Measurements from ENCODE around the gene CHMP5. TPM values are rescaled to one million over a fixed set of nuclear protein-coding genes. Genes with fewer than 3 reads are reported as not detected.

Gene CHMP5
- 60.5 and 65.9 TPM in 2 replicates for total RNA-seq (2014; rRNA removed; shearing (Covaris generic))

GRCh38 chr9:33264473-33265177 is at the start of gene CHMP5, which contains the start of gene BAG1:
Gene CHMP5, plus strand, starts transcription at chr9:33265049. Its CDS starts 30 bp downstream, at chr9:33265079.
Gene BAG1, minus strand, starts transcription at chr9:33264708.
- Histone ChIP-seq H3K4me3 (peak within 1 kb of the TSS; percentile 75), H3K36me3 (peaks cover 19% of the 10 kb centered on the region), H3K9me3 (replicated peaks) (no peaks in the 10 kb centered on the region), H3K27ac (peak within 1 kb of the TSS; percentile 50), H3K27me3 (replicated peaks) (no peaks in the 10 kb centered on the region), H3K4me1 (replicated peaks) (peaks cover 6% of the 10 kb centered on the region)
- DNase-seq (ENCODE audit: low read depth in 1 of 2, low spot score in 2 of 2), result peak; percentile 93 to 97

GRCh38 chr9:33220681-33221567 is 43.9 kb upstream of the CHMP5 start:
- no peaks in the 10 kb centered on the region for H3K27me3 ChIP-seq (replicated peaks)
- H3K36me3 ChIP-seq, result no peaks in the 10 kb centered on the region
- no peak overlapping the region for H3K27ac ChIP-seq
- H3K4me3 ChIP-seq, result no peak overlapping the region
- H3K9me3 ChIP-seq (replicated peaks), result no peaks in the 10 kb centered on the region
- no peak for DNase-seq (ENCODE audit: low read depth in 1 of 2, low spot score in 2 of 2)
- no peaks in the 10 kb centered on the region for H3K4me1 ChIP-seq (replicated peaks)

- DNase-seq (ENCODE audit: low read depth in 1 of 2, low spot score in 2 of 2), result no peak
- Histone ChIP-seq H3K36me3 (no peaks in the 10 kb centered on the region), H3K4me3 (no peak overlapping the region), H3K27ac (no peak overlapping the region), H3K4me1 (replicated peaks) (no peaks in the 10 kb centered on the region), H3K27me3 (replicated peaks) (no peaks in the 10 kb centered on the region), H3K9me3 (replicated peaks) (no peaks in the 10 kb centered on the region)
These were observed 43.3 kb upstream of the CHMP5 start for GRCh38 chr9:33221568-33221884.

GRCh38 chr9:33222031-33222430 is 42.8 kb upstream of the CHMP5 start:
- H3K9me3 ChIP-seq (replicated peaks), result no peaks in the 10 kb centered on the region
- no peak overlapping the region for H3K4me3 ChIP-seq
- no peak for DNase-seq (ENCODE audit: low read depth in 1 of 2, low spot score in 2 of 2)
- no peak overlapping the region for H3K27ac ChIP-seq
- H3K36me3 ChIP-seq, result no peaks in the 10 kb centered on the region
- no peaks in the 10 kb centered on the region for H3K4me1 ChIP-seq (replicated peaks)
- no peaks in the 10 kb centered on the region for H3K27me3 ChIP-seq (replicated peaks)

GRCh38 chr9:33223696-33224095 is 41.2 kb upstream of the CHMP5 start:
- no peak for DNase-seq (ENCODE audit: low read depth in 1 of 2, low spot score in 2 of 2)
- no peak overlapping the region for H3K27ac ChIP-seq
- no peak overlapping the region for H3K4me3 ChIP-seq
- no peaks in the 10 kb centered on the region for H3K36me3 ChIP-seq
- no peaks in the 10 kb centered on the region for H3K9me3 ChIP-seq (replicated peaks)
- no peaks in the 10 kb centered on the region for H3K4me1 ChIP-seq (replicated peaks)
- no peaks in the 10 kb centered on the region for H3K27me3 ChIP-seq (replicated peaks)

GRCh38 chr9:33225319-33226147 is 39.3 kb upstream of the CHMP5 start:
- DNase-seq (ENCODE audit: low read depth in 1 of 2, low spot score in 2 of 2), result peak in 1 of 2 experiments; percentile 49
- no peak overlapping the region for H3K27ac ChIP-seq

GRCh38 chr9:33227008-33227398 is 37.8 kb upstream of the CHMP5 start:
- Histone ChIP-seq H3K9me3 (replicated peaks) (no peaks in the 10 kb centered on the region), H3K4me1 (replicated peaks) (no peaks in the 10 kb centered on the region), H3K36me3 (no peaks in the 10 kb centered on the region), H3K27ac (no peak overlapping the region), H3K27me3 (replicated peaks) (no peaks in the 10 kb centered on the region), H3K4me3 (no peak overlapping the region)
- DNase-seq (ENCODE audit: low read depth in 1 of 2, low spot score in 2 of 2), result no peak

More at GRCh38 chr9:33225319-33226147, 39.3 kb upstream of the CHMP5 start:
- no peaks in the 10 kb centered on the region for H3K9me3 ChIP-seq (replicated peaks)
- H3K27me3 ChIP-seq (replicated peaks), result no peaks in the 10 kb centered on the region
- no peaks in the 10 kb centered on the region for H3K36me3 ChIP-seq
- H3K4me1 ChIP-seq (replicated peaks), result no peaks in the 10 kb centered on the region
- H3K4me3 ChIP-seq, result no peak overlapping the region

GRCh38 chr9:33227741-33228140 is 37.1 kb upstream of the CHMP5 start:
- Histone ChIP-seq H3K4me3 (no peak overlapping the region), H3K4me1 (replicated peaks) (no peaks in the 10 kb centered on the region), H3K36me3 (no peaks in the 10 kb centered on the region), H3K27me3 (replicated peaks) (no peaks in the 10 kb centered on the region), H3K27ac (no peak overlapping the region), H3K9me3 (replicated peaks) (no peaks in the 10 kb centered on the region)
- no peak for DNase-seq (ENCODE audit: low read depth in 1 of 2, low spot score in 2 of 2)

- no peak for DNase-seq (ENCODE audit: low read depth in 1 of 2, low spot score in 2 of 2)
- Histone ChIP-seq H3K27ac (no peak overlapping the region), H3K27me3 (replicated peaks) (no peaks in the 10 kb centered on the region), H3K4me1 (replicated peaks) (peaks cover under 1% of the 10 kb centered on the region), H3K4me3 (no peak overlapping the region), H3K9me3 (replicated peaks) (no peaks in the 10 kb centered on the region), H3K36me3 (no peaks in the 10 kb centered on the region)
These were observed 36.2 kb upstream of the CHMP5 start for GRCh38 chr9:33228606-33229005.

GRCh38 chr9:33229359-33230114 is 35.3 kb upstream of the CHMP5 start:
- no peak overlapping the region for H3K27ac ChIP-seq
- H3K4me3 ChIP-seq, result no peak overlapping the region
- no peak for DNase-seq (ENCODE audit: low read depth in 1 of 2, low spot score in 2 of 2)
- no peaks in the 10 kb centered on the region for H3K9me3 ChIP-seq (replicated peaks)
- no peaks in the 10 kb centered on the region for H3K36me3 ChIP-seq
- no peaks in the 10 kb centered on the region for H3K27me3 ChIP-seq (replicated peaks)
- H3K4me1 ChIP-seq (replicated peaks), result peaks cover 10% of the 10 kb centered on the region

- no peak for DNase-seq (ENCODE audit: low read depth in 1 of 2, low spot score in 2 of 2)
- no peaks in the 10 kb centered on the region for H3K9me3 ChIP-seq (replicated peaks)
- peaks cover 13% of the 10 kb centered on the region for H3K4me1 ChIP-seq (replicated peaks)
- H3K27me3 ChIP-seq (replicated peaks), result no peaks in the 10 kb centered on the region
- no peak overlapping the region for H3K4me3 ChIP-seq
- H3K36me3 ChIP-seq, result no peaks in the 10 kb centered on the region
- no peak overlapping the region for H3K27ac ChIP-seq
These were observed 33.9 kb upstream of the CHMP5 start for GRCh38 chr9:33230756-33231622.

GRCh38 chr9:33231623-33231942 is 33.3 kb upstream of the CHMP5 start:
- Histone ChIP-seq H3K27ac (no peak overlapping the region), H3K9me3 (replicated peaks) (no peaks in the 10 kb centered on the region), H3K4me3 (no peak overlapping the region), H3K4me1 (replicated peaks) (peaks cover 13% of the 10 kb centered on the region), H3K27me3 (replicated peaks) (no peaks in the 10 kb centered on the region), H3K36me3 (no peaks in the 10 kb centered on the region)
- DNase-seq (ENCODE audit: low read depth in 1 of 2, low spot score in 2 of 2), result no peak
